Fibroblast of lung (primary cell): Measurements from ENCODE around the gene CPXM1. TPM values are rescaled to one million over a fixed set of nuclear protein-coding genes. Genes with fewer than 3 reads are reported as not detected.

Experiments
- DNase-seq, 2 donors: peaks; one replicate each; pipeline versions ENCODE4 v3.0.0 to v3.0.0-alpha.2; 2010; ENCODE audit warnings: low read depth in 2 of 2
- H2AFZ ChIP-seq: 2 replicates; pipeline ENCODE4 v1.5.1; 2012; ENCODE audit warnings: low read length, control low read depth, inconsistent platforms
- H3K27ac ChIP-seq: 2 replicates; pipeline ENCODE4 v1.5.1; 2011; ENCODE audit warnings: low read length, control low read depth; ENCODE audit not compliant: insufficient read depth
- H3K27me3 ChIP-seq: 2 replicates; pipeline ENCODE4 v1.5.1; 2011; ENCODE audit warnings: mild to moderate bottlenecking, low read length; ENCODE audit not compliant: control insufficient read depth, insufficient read depth
- H3K36me3 ChIP-seq: 2 replicates; pipeline ENCODE4 v1.5.1; 2011; ENCODE audit warnings: low read length; ENCODE audit not compliant: control insufficient read depth, insufficient read depth
- H3K4me1 ChIP-seq: 2 replicates; pipeline ENCODE4 v1.5.1; 2011; ENCODE audit warnings: low read length; ENCODE audit not compliant: control insufficient read depth, insufficient read depth; ENCODE audit errors: extremely low read depth
- H3K4me2 ChIP-seq: 2 replicates; pipeline ENCODE4 v1.5.1; 2011; ENCODE audit warnings: low read length, control low read depth; ENCODE audit not compliant: insufficient read depth; ENCODE audit errors: extremely low read depth
- H3K4me3 ChIP-seq, 4 experiments: fragments of 200-600 bp in 1 of 4; sonication (generic) in 1 of 4; replicated peaks in 1 of 4; 2 replicates each; pipeline ENCODE4 v1.5.1; 2011 to 2016; ENCODE audit warnings: low read length in 4 of 4, low read depth in 3 of 4, mild to moderate bottlenecking in 3 of 4, control low read depth in 2 of 4, inconsistent platforms in 1 of 4, mixed read lengths in 1 of 4; ENCODE audit not compliant: insufficient read depth in 1 of 4; ENCODE audit errors: control extremely low read depth in 1 of 4
- H3K79me2 ChIP-seq: 2 replicates; pipeline ENCODE4 v1.5.1; 2012; ENCODE audit warnings: mild to moderate bottlenecking, low read length, inconsistent platforms; ENCODE audit not compliant: control insufficient read depth, insufficient read depth
- H3K9ac ChIP-seq: 2 replicates; pipeline ENCODE4 v1.5.1; 2011; ENCODE audit warnings: mild to moderate bottlenecking, low read length, control low read depth; ENCODE audit not compliant: insufficient read depth
- H3K9me3 ChIP-seq: 2 replicates; pipeline ENCODE4 v1.5.1; 2012; ENCODE audit warnings: low read depth, low read length; ENCODE audit not compliant: control insufficient read depth, insufficient read depth
- H4K20me1 ChIP-seq: 2 replicates; pipeline ENCODE4 v1.5.1; 2011; ENCODE audit warnings: low read length; ENCODE audit not compliant: control insufficient read depth, insufficient read depth; ENCODE audit errors: extremely low read depth
- EZH2 ChIP-seq: IDR thresholded peaks from 2 replicates; pipeline ENCODE4 v1.5.1; 2012; ENCODE audit warnings: low read length, control low read depth, mild to moderate bottlenecking; ENCODE audit errors: missing control alignments
- polyA plus RNA-seq, 2 donors: library from polyadenylated mRNA; depleted of rRNA in 1 of 2; stranded (reverse) in 1 of 2; unstranded in 1 of 2; fragments of >200 nt; gene quantifications; 2 replicates each; pipeline ENCODE4 v1.2.1, GENCODE V29; 2011 to 2012; ENCODE audit warnings: missing spikeins in 1 of 2
- total RNA-seq: library from RNA; depleted of rRNA; stranded (reverse); fragments of >200 nt; gene quantifications from 2 replicates; pipeline ENCODE4 v1.2.1, GENCODE V29; 2014
- TF ChIP-seq, protein P1 (sequence below), 2 donors: IDR thresholded peaks in 1 of 2; conservative IDR thresholded peaks in 1 of 2; 1 replicate in 1 of 2; 2 replicates in 1 of 2; pipeline ENCODE4 v1.5.1; 2011 to 2012; ENCODE audit warnings: low read length in 2 of 2, control low read depth in 1 of 2, inconsistent platforms in 1 of 2, low read depth in 1 of 2, mild to moderate bottlenecking in 1 of 2

Gene CPXM1
- total and polyA plus RNA-seq, 2 donors (not counting 1 experiment from before 2014, with no cell fraction given), result 0.50 to 0.92 TPM

DNA sequence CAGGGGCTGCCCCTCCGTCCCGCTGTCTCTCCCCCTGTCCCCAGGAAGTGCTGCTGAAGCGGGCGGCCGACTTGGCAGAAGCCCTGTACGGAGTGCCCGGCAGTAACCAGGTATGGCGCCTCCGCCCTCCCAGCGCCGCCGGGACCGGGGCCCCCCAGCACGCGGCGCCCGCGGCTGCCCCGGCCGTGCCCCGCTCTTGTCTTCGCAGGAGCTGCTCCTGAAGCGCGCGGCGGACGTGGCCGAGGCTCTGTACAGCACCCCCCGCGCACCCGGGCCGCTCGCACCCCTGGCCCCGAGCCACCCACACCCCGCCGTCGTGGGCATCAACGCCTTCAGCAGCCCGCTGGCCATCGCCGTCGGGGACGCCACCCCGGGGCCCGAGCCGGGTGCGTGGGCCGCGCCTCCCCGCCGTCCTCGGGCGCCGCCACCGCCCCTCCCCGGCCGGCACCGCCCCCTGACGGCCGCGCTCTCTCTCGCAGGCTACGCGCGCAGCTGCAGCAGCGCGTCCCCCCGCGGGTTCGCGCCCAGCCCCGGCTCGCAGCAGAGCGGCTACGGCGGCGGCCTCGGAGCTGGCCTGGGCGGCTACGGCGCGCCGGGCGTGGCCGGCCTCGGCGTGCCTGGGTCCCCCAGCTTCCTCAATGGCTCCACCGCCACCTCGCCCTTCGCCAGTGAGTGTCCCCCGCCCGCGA, 48.4 kb downstream of the CPXM1 start:
- Histone ChIP-seq H3K9ac (peak overlapping the region; percentile 16), H2AFZ (peak overlapping the region; percentile 55), H3K4me1 (peaks cover 3% of the 10 kb centered on the region), H3K79me2 (no peaks in the 10 kb centered on the region), H3K9me3 (no peaks in the 10 kb centered on the region), H3K36me3 (no peaks in the 10 kb centered on the region), H3K4me3 (peak overlapping the region in 3 of 4 experiments; percentile 40 to 56 (median 46)), H3K27me3 (peaks cover 27% of the 10 kb centered on the region), H3K27ac (no peak overlapping the region), H3K4me2 (peak overlapping the region; percentile 68), H4K20me1 (no peaks in the 10 kb centered on the region)
- no peak for DNase-seq
- TF ChIP-seq EZH2, result no peak

DNA sequence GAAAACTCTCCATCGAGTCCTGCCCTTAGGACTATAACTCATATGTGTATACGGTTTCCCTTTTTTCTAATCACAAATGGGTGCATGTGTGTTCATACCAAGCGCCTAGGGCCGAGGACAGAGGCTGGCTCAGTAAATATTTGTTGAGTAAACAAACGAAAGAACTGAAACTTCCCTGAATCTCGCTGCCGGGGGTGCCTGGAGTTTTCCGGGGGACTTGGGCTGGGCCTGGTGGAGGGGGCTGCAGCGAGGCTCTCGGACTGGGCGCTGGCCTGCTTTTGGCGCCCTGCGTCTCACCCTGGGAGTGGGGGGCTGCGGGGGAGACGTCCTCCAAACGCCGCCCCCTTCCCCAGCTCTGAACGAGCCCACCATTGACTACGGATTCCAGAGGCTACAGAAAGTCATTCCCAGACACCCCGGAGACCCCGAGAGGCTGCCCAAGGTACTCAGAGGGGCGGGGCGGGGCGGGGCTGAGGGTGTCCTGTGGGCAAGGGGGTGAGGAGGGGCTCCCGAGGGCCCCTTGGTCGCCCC, 49.0 kb downstream of the CPXM1 start:
- TF ChIP-seq, protein P1, sequence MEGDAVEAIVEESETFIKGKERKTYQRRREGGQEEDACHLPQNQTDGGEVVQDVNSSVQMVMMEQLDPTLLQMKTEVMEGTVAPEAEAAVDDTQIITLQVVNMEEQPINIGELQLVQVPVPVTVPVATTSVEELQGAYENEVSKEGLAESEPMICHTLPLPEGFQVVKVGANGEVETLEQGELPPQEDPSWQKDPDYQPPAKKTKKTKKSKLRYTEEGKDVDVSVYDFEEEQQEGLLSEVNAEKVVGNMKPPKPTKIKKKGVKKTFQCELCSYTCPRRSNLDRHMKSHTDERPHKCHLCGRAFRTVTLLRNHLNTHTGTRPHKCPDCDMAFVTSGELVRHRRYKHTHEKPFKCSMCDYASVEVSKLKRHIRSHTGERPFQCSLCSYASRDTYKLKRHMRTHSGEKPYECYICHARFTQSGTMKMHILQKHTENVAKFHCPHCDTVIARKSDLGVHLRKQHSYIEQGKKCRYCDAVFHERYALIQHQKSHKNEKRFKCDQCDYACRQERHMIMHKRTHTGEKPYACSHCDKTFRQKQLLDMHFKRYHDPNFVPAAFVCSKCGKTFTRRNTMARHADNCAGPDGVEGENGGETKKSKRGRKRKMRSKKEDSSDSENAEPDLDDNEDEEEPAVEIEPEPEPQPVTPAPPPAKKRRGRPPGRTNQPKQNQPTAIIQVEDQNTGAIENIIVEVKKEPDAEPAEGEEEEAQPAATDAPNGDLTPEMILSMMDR (conservative IDR thresholded peaks at IDR 0.05 in 1 of 2, IDR thresholded peaks at IDR 0.05 in 1 of 2; ENCODE audit: low read depth in 1 of 2, low read length in 2 of 2), result no peak
- no peak for TF ChIP-seq EZH2
- Histone ChIP-seq H3K9me3 (no peaks in the 10 kb centered on the region), H3K27me3 (peaks cover 27% of the 10 kb centered on the region), H3K4me3 (peak overlapping the region in 1 of 4 experiments; percentile 29), H3K79me2 (no peaks in the 10 kb centered on the region), H4K20me1 (no peaks in the 10 kb centered on the region), H3K4me2 (peak overlapping the region; percentile 51), H3K27ac (no peak overlapping the region), H3K36me3 (no peaks in the 10 kb centered on the region), H2AFZ (no peak overlapping the region), H3K4me1 (peaks cover 3% of the 10 kb centered on the region), H3K9ac (no peak overlapping the region)
- DNase-seq, result no peak

DNA sequence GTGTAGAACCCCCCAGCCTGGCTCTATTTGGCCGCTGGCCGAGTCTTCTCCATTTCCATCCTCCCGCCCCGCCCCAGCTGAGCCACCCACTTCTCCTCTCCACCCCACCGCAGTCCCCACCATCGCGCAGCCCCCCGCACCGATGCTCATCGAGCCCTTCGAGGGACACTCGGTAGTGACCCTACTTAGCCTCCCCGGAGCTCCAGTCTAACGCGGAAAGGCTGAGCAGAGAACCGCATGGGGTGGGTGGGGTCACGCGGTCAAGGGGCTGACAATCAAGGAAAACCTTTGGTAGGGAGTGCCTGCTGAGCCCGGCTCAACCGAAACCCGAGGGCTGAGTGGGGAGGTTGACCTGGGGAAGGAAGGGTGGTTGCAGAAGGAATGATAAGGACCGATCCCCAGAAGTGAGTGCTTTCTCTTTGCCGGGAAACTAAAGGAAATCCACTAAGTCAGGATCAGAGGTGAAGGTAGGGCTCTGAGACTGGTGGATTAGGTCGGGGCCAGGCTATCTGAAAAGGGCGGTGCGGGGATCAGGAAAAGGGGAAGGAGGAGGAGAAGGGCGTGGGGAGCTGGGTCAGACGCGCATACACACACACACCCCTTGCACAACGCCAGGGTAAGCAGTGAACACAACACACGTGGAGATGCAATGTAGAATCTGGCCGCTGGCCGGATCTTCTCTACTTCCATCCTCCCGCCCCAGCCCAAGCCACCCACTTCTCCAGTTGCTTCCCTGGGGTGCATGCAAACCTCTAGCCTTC, 49.8 kb downstream of the CPXM1 start:
- H3K4me1 ChIP-seq, result peaks cover 3% of the 10 kb centered on the region
- no peak overlapping the region for H3K27ac ChIP-seq
- H2AFZ ChIP-seq, result no peak overlapping the region
- peaks cover 27% of the 10 kb centered on the region for H3K27me3 ChIP-seq
- peak overlapping the region; percentile 51 for H3K4me2 ChIP-seq
- H3K36me3 ChIP-seq, result no peaks in the 10 kb centered on the region
- no peaks in the 10 kb centered on the region for H3K79me2 ChIP-seq
- peak overlapping the region in 1 of 4 experiments; percentile 2 for H3K4me3 ChIP-seq
- DNase-seq, result peak; percentile 6 to 35
- TF ChIP-seq EZH2, result no peak
- TF ChIP-seq, protein P1 (conservative IDR thresholded peaks at IDR 0.05 in 1 of 2, IDR thresholded peaks at IDR 0.05 in 1 of 2; ENCODE audit: low read depth in 1 of 2, low read length in 2 of 2), result no peak
- no peaks in the 10 kb centered on the region for H4K20me1 ChIP-seq
- H3K9me3 ChIP-seq, result no peaks in the 10 kb centered on the region
- H3K9ac ChIP-seq, result no peak overlapping the region
